C4-2B (cell line): ENCODE measurements around the gene CELSR3.

ENCODE experiments used
- H3K27ac ChIP-seq: fragments of 450-650 bp; 2 replicates; pipeline ENCODE4 v1.5.1; 2017
- ZFX ChIP-seq: fragments of 450-650 bp; IDR thresholded peaks from 2 replicates; pipeline ENCODE4 v1.6.1; 2017
- TF ChIP-seq, protein P1 (sequence below): fragments of 450-650 bp; conservative IDR thresholded peaks from 2 replicates; pipeline ENCODE4 v1.5.1; 2017; ENCODE audit warnings: mild to moderate bottlenecking

The CELSR3 gene

GRCh38 chr3:48648188-48648850 lies 14.4 kb downstream of the CELSR3 start:
- TF ChIP-seq, protein P1, sequence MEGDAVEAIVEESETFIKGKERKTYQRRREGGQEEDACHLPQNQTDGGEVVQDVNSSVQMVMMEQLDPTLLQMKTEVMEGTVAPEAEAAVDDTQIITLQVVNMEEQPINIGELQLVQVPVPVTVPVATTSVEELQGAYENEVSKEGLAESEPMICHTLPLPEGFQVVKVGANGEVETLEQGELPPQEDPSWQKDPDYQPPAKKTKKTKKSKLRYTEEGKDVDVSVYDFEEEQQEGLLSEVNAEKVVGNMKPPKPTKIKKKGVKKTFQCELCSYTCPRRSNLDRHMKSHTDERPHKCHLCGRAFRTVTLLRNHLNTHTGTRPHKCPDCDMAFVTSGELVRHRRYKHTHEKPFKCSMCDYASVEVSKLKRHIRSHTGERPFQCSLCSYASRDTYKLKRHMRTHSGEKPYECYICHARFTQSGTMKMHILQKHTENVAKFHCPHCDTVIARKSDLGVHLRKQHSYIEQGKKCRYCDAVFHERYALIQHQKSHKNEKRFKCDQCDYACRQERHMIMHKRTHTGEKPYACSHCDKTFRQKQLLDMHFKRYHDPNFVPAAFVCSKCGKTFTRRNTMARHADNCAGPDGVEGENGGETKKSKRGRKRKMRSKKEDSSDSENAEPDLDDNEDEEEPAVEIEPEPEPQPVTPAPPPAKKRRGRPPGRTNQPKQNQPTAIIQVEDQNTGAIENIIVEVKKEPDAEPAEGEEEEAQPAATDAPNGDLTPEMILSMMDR = no peak
- no peak for TF ChIP-seq ZFX
- no peak overlapping the region for H3K27ac ChIP-seq

DNA sequence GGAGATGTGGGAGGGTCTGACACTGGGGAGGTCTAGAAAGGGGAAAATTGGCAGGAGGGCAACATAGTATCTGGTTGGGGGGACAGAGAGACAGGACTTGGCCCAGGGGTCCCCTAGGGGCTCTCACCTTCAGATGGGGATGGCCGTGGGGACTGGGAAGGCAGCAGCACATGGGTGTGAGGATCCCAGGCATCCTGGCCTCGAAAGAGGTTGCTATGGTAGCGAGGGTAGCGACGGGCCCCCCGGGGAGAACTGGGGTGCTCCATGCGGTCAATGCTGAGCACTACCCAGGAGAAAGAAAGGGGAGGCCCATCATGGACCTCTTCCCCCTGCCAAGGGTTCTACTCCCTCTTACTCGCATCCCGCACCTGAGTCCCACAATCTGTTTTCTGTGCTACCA lies 15.0 kb downstream of the CELSR3 start:
- H3K27ac ChIP-seq = no peak overlapping the region
- TF ChIP-seq, protein P1 = no peak
- TF ChIP-seq ZFX = no peak

DNA sequence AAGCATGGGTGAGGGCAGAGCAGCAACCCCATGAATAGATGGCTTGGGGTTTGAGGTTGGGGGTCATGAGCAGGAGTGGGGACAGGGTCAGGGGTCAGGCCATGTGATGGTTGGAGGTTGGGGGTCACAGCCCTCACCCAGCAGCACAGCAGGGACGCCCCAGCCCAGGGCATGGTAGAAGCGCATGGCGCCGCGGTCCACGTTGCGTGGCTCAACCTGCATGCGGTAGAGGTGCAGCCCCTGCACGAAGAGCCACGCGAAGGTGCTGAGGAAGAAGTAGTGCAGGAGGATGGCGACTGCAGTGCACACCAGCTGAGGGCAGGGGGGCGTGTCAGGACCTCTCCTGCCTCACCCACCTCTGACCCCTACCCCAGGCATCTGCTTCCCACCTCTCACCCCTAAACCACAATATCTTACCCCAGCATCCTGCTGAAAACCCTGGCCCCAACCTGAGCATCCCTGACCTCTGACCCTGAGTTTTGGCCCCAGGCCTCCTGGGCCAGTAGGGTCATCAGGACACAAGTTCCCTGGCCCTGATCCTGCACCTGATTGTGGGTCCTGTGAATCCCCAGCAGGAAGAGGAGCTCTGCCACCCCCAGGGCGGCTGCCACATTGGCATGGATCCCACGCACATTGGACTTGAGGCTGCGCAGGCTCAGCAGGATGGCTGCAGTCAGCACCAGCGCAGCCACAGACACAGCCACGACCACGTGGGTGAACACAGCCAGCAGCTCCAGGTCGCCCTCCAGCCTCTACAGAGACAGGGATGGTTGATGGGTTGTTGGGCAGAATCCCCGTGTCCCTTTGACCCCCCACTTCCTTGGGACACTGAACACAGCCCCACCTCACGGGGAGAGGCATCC lies 17.6 kb downstream of the CELSR3 start:
- TF ChIP-seq ZFX = no peak
- TF ChIP-seq, protein P1 = no peak

DNA sequence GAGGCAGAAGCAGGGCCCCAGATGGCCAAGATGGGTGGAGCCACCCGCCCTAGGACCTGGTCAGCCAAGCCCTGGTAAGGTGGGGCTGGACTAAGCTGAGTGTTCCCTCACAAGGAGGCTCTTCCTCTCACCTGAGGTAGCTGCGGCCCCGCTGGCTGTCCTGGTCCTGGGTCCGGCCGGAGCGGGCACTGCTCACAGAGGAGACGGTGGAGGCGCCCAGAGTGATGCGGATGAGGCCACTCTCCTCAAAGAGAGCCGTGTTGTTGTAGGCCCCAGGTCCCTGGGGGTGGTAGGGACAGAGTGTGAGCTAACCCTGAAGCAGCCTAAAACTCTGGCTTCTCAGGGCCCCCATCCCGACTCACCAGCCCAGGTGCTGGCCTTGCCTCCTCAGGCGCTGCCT lies 20.1 kb downstream of the CELSR3 start:
- no peak overlapping the region for H3K27ac ChIP-seq
- TF ChIP-seq ZFX = no peak
- TF ChIP-seq, protein P1 = no peak

More for the DNA sequence above, 17.6 kb downstream of the CELSR3 start:
- no peak overlapping the region for H3K27ac ChIP-seq

DNA sequence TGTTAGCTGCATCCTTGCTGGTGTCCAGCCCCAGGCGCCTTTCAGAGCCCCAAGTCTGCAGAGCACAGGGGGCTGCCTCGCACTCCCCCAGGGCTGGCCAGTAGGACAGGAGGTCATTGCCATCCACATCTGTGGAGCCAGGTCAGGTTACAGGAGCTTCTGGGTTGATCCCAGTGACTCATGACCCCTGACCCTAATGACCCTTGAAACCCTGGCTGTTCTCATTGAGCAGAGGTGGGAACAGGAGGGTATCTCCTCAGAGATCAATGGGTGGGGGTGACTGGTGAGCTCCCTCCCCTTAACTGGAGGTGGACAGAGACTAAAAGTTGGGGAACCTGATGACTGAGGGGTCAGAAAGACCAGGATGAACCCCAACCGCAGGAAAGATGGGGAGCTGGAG lies 21.3 kb downstream of the CELSR3 start:
- TF ChIP-seq, protein P1 = no peak
- no peak for TF ChIP-seq ZFX
- H3K27ac ChIP-seq = no peak overlapping the region

DNA sequence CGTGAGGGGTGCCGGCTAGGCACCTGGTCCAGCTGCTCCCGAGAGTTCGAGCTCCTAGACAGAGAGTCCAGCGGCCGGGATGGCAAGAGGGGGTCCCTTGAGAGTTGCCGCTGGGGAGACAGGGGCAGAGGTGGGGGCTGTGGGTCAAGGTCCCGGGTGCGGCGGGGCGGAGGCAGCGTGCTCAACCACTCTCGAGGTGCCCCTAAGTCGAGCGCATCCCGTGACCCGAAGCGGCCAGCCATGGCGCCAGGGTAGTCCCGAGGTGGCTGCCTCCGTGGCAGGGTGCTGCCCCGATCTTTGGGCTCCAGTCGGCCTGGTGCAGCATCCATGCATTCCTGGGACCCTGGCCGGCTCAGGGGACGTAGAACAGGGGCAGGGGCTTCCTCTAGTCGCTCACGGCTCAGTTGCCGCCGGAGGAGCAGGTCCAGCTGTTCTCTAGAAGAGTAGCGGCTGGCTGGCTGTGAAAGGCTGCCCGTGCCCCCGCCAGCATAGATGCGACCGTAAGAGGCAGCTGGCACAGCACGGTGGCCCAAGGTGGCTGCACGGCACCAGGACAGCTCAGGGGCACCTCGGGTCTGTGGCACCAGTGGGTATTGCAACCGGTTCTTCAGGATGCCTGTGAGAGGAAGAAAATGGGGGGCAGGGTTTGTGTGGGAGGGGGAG lies 22.6 kb downstream of the CELSR3 start:
- no peak overlapping the region for H3K27ac ChIP-seq
- TF ChIP-seq, protein P1 = no peak

- TF ChIP-seq ZFX = no peak
- TF ChIP-seq, protein P1 = no peak
- H3K27ac ChIP-seq = no peak overlapping the region
Observed at GRCh38 chr3:48637305-48637704, 25.4 kb downstream of the CELSR3 start.
